Measurements from ENCODE around the gene LURAP1L. TPM values are rescaled to one million over a fixed set of nuclear protein-coding genes. Genes with fewer than 3 reads are reported as not detected.

LURAP1L gene
- total and polyA plus RNA-seq, 10 donors, result 5.6 to 34.0 (median 12.8) TPM

DNA sequence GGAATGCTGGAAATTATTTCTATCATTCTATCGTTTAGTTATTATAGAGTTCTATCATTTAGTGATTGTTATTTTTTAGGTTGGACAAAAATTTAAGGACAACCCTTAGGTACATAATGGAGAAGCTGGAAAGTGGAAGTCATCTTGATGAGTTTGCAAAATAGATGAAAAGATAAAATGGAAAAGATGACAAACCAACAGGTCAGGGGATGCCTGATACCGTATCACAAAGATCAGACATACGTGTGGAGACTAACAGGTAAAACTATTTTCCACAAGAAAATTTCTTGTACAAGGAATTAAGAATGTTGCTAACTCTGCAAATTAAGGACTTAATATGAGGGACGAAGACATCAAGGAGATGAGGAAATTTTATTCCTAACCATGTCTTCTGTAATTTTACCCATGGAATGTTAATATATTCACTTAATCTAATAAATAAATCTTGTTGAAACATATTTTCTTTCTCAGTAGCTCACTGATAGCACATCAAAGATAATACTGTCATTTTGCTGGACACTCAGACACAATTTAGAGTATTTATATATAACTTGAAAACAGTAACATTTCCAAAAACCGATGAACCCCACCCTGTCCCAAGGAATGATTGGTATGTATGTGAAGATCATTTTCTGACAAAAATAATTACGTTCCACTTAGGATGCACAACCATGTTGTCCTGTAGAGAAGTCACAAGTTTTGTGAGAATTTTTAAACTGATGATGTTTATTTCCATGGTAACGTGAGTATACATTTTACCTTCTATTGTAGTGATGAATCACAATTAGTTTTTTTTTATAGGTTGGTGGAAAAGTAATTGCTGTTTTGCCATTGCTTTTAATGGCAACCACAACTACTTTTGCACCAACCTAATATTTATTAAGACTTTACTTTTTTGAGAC, 2.6 kb downstream of the LURAP1L start:
- 65 to 76% (median 67%) methylated on average over 7 of the region's 7 CpGs for WGBS, 5 donors
- Histone ChIP-seq H3K27me3 (replicated peaks in 1 of 7) (peaks cover 0 to 27% (median 5%) of the 10 kb centered on the region in 7 donors), H3K36me3 (no peaks in the 10 kb centered on the region), H3K4me3 (peak overlapping the region in 7 of 8 donors; percentile 44 to 76 (median 62)), H3K4me1 (peaks cover 0 to 16% (median 3%) of the 10 kb centered on the region in 6 donors), H3K27ac (peak overlapping the region; percentile 64 to 88 (median 82)), H3K9me3 (peaks cover 0 to 5% (median 2%) of the 10 kb centered on the region in 8 donors)
- no peak for TF ChIP-seq POLR2A (IDR thresholded peaks at IDR 0.05)
- TF ChIP-seq POLR2AphosphoS5 (IDR thresholded peaks at IDR 0.05), result no peak
- TF ChIP-seq, protein P1, sequence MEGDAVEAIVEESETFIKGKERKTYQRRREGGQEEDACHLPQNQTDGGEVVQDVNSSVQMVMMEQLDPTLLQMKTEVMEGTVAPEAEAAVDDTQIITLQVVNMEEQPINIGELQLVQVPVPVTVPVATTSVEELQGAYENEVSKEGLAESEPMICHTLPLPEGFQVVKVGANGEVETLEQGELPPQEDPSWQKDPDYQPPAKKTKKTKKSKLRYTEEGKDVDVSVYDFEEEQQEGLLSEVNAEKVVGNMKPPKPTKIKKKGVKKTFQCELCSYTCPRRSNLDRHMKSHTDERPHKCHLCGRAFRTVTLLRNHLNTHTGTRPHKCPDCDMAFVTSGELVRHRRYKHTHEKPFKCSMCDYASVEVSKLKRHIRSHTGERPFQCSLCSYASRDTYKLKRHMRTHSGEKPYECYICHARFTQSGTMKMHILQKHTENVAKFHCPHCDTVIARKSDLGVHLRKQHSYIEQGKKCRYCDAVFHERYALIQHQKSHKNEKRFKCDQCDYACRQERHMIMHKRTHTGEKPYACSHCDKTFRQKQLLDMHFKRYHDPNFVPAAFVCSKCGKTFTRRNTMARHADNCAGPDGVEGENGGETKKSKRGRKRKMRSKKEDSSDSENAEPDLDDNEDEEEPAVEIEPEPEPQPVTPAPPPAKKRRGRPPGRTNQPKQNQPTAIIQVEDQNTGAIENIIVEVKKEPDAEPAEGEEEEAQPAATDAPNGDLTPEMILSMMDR (IDR thresholded peaks at IDR 0.05 in 8 of 11, conservative IDR thresholded peaks at IDR 0.05 in 3 of 11), result no peak
- DNase-seq, result no peak
- intact Hi-C loops (cut with DNase I; ENCODE audit: low total_unique reads), result no loop called here

DNA sequence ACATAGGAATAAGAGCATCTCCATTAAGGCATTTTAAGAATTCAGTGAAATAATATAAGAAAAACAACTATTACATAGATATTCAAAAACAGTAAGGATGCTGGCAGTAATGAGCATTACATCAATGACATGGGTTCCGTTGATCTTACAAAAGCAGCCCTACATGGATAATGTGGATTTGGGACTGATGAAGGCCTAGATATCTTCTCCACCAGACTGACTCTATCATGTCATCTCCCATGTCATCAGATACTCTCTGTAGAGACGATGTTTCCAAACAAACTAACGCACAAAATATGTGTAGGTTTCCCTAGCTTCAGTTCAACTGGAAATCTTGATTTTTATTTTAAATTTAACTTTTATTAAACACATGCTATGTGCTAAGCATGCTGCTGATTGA, 3.6 kb downstream of the LURAP1L start:
- WGBS, 5 donors, result 85 to 93% (median 86%) methylated on average over 3 of the region's 3 CpGs
- H3K27me3 ChIP-seq (replicated peaks in 1 of 7), result peaks cover 0 to 27% (median 5%) of the 10 kb centered on the region in 7 donors
- intact Hi-C loops (cut with DNase I; ENCODE audit: low total_unique reads), result no loop called here
- peak overlapping the region in 5 of 8 donors; percentile 44 to 76 (median 62) for H3K4me3 ChIP-seq
- peaks cover 0 to 16% (median 3%) of the 10 kb centered on the region in 6 donors for H3K4me1 ChIP-seq
- peaks cover 0 to 14% (median 9%) of the 10 kb centered on the region in 8 donors for H3K9me3 ChIP-seq
- TF ChIP-seq POLR2A (IDR thresholded peaks at IDR 0.05) (no peak), POLR2AphosphoS5 (IDR thresholded peaks at IDR 0.05) (no peak)
- TF ChIP-seq, protein P1 (IDR thresholded peaks at IDR 0.05 in 8 of 11, conservative IDR thresholded peaks at IDR 0.05 in 3 of 11), result no peak
- peak overlapping the region in 6 of 8 donors; percentile 35 to 88 (median 83) for H3K27ac ChIP-seq
- no peaks in the 10 kb centered on the region for H3K36me3 ChIP-seq
- DNase-seq, result no peak

GRCh38 chr9:12781226-12781733, 6.5 kb downstream of the LURAP1L start:
- no peaks in the 10 kb centered on the region for H3K36me3 ChIP-seq
- H3K27ac ChIP-seq, result no peak overlapping the region
- H3K4me1 ChIP-seq, result peaks cover 0 to 3% (median 0%) of the 10 kb centered on the region in 6 donors
- TF ChIP-seq POLR2A (IDR thresholded peaks at IDR 0.05) (no peak), POLR2AphosphoS5 (IDR thresholded peaks at IDR 0.05) (no peak)
- TF ChIP-seq, protein P1 (IDR thresholded peaks at IDR 0.05 in 8 of 11, conservative IDR thresholded peaks at IDR 0.05 in 3 of 11), result no peak
- H3K4me3 ChIP-seq, result peak overlapping the region in 1 of 8 donors; percentile 33
- intact Hi-C loops (cut with DNase I; ENCODE audit: low total_unique reads), result no loop called here
- H3K9me3 ChIP-seq, result peaks cover 0 to 23% (median 14%) of the 10 kb centered on the region in 8 donors
- WGBS, 5 donors, result 59 to 81% (median 72%) methylated on average over 9 of the region's 9 CpGs
- H3K27me3 ChIP-seq (replicated peaks in 1 of 7), result peaks cover 0 to 6% (median 0%) of the 10 kb centered on the region in 7 donors
- no peak for DNase-seq
